22Rv1 (cell line): ENCODE results near the gene ICAM3.

Experiments used
- H3K27ac ChIP-seq: fragments of 450-650 bp; 2 replicates; pipeline ENCODE4 v1.5.1; 2017
- CTCF ChIP-seq: fragments of 450-650 bp; IDR thresholded peaks from 2 replicates; pipeline ENCODE4 v1.5.1; 2017; ENCODE audit warnings: mild to moderate bottlenecking
- ZFX ChIP-seq: fragments of 450-650 bp; IDR thresholded peaks from 2 replicates; pipeline ENCODE4 v1.6.1; 2017; ENCODE audit warnings: antibody characterized with exemption, borderline replicate concordance

Gene ICAM3

DNA sequence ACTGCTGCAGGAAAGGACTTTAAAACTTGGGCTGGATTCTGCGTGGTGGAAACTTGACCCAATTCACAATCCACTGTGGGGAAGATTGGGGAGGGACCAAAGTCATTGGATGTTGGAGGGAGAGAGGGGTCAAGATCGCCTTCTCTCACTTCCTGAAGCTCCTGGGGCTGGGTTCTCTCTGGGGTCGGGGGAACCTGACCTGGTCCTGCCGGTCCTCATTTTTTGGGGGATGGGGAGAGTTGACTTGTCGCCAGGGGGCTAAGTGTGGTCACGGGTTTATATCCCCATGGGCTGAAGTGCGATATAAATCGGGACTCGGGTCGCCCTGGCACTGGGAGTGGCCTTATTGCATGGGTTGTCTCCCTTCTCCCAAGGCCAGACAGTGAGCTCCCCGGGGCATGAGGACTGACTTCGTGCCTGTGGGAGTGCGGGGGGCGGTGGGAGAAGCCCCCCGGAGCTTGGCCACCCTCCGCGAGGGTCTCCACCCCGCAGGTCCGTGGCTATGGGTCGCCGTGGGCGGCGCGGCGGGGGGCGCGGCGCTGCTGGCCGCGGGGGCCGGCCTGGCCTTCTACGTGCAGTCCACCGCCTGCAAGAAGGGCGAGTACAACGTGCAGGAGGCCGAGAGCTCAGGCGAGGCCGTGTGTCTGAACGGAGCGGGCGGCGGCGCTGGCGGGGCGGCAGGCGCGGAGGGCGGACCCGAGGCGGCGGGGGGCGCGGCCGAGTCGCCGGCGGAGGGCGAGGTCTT is 43.4 kb downstream of the ICAM3 start:
- no peak overlapping the region for H3K27ac ChIP-seq
- TF ChIP-seq CTCF (no peak), ZFX (no peak)

DNA sequence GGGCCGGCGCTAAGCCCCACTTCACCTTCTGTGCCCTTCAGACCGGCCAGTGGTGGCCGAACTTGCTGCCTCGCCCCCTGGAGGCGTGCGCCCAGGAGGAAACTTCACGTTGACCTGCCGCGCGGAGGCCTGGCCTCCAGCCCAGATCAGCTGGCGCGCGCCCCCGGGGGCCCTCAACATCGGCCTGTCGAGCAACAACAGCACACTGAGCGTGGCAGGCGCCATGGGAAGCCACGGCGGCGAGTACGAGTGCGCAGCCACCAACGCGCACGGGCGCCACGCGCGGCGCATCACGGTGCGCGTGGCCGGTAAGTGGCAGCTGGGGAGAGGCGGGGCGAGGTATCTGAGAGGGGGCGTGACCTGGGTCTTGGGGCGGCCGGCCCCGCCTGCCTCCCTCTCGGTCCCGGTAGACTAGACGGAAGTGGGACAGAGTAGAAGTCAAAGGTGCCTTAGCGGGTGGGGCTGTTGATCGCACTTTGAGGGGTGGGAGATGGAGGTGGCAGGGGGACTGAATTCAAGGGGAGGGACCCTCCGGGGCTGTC is 44.0 kb downstream of the ICAM3 start:
- no peak overlapping the region for H3K27ac ChIP-seq
- no peak for TF ChIP-seq ZFX
- TF ChIP-seq CTCF: no peak

- TF ChIP-seq CTCF (no peak), ZFX (no peak)
- no peak overlapping the region for H3K27ac ChIP-seq
Observed at GRCh38 chr19:10294368-10294697, 45.1 kb downstream of the ICAM3 start.

- no peak overlapping the region for H3K27ac ChIP-seq
- TF ChIP-seq CTCF (no peak), ZFX (no peak)
Observed at GRCh38 chr19:10293637-10294367, 45.6 kb downstream of the ICAM3 start.

GRCh38 chr19:10292789-10293636 is 46.4 kb downstream of the ICAM3 start:
- no peak overlapping the region for H3K27ac ChIP-seq
- TF ChIP-seq CTCF (no peak), ZFX (no peak)

- no peak for TF ChIP-seq CTCF
- no peak for TF ChIP-seq ZFX
- peak overlapping the region; percentile 87 for H3K27ac ChIP-seq
Observed at GRCh38 chr19:10292206-10292788, 47.1 kb downstream of the ICAM3 start.
